Stimulated activated CD8-positive, alpha-beta memory T cell treated with anti-CD3 and anti-CD28 coated beads, Interleukin-12 subunit alpha, Interleukin-12 subunit beta, amount 100 ng/mL, for 1 hour (primary cell): Measurements from ENCODE around the gene RBM3.

ENCODE experiments used
- DNase-seq: peaks from one replicate; pipeline ENCODE4 v3.0.0-alpha.2; 2020; ENCODE audit warnings: low read depth

Gene RBM3

DNA sequence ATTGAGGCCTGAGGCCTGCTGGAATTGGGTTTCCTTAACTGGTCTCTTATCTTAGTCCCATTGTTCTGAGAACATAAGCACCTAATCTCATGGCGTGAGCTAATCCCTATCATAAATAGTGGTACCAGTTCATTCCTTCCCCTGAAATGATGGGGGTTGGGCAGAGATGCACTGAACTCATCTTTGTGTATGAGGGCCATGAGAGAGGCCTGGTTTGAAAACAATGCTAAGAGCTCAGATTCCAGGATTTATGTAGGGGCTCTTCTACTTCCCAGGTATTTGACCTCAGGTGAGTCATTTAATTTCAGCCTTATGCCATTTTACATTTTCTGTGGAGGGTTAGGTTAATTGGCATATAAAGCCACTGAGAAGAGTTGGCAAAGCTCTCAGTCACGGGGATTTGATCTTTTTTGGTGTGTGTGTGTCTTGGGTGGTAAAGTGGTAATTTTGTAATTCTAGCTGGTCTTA is 4.4 kb downstream of the RBM3 start:
- no peak for DNase-seq

DNA sequence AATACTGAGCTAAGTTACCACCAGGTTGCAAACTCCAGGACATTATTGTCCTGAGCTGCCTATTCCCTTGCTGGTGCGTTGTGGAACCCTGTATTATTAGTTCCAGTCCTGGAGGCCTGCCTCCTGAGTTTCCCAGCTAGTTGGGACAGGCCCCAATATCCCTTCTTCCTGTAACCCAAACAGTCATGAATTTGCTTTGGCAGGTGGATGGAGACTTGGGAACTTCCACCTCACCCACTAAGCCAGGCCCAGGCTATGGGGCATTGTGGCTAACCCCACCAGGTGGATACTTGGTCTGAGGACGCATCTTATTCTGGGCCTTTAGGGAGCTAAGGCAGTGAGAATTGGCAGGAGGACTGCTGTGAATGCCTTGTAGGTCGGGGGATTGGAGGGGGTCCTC is 5.0 kb downstream of the RBM3 start:
- DNase-seq: no peak

DNA sequence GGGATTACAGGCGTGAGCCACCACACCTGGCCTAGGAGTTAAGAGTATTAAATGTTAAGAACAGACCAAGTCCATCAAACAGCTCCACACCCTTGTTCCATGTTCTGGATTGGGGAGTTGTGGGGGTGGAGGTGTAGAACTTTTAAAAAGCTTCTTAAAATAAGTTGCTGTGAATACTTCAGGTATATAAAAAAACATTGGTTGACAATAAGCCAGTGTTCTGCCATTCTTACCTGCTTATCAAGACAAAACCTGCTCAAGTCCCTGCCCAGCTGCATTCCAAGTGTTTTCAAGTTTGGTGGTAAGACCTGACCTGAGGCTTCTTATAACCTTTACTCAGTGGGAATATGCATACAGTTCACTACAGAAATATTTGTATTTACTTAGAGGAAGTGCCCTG is 6.4 kb downstream of the RBM3 start:
- no peak for DNase-seq

DNA sequence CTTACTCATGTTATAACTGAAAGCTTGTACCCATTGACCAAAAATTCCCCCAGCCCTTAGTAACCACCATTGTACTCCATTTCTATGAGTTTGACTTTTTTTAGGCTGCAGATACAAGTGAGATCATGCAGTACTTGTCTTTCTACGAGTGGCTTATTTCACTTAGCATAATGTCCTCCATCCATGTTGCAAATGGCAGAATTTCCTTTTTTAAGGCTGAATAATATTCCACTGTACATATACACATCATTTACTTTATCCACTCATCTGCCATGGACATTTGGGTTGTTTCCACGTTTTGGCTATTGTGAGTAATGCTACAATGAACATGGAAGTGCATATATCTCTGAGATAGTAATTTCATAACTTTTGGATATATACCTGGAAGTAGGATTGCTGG is 10.4 kb downstream of the RBM3 start:
- DNase-seq: no peak

DNA sequence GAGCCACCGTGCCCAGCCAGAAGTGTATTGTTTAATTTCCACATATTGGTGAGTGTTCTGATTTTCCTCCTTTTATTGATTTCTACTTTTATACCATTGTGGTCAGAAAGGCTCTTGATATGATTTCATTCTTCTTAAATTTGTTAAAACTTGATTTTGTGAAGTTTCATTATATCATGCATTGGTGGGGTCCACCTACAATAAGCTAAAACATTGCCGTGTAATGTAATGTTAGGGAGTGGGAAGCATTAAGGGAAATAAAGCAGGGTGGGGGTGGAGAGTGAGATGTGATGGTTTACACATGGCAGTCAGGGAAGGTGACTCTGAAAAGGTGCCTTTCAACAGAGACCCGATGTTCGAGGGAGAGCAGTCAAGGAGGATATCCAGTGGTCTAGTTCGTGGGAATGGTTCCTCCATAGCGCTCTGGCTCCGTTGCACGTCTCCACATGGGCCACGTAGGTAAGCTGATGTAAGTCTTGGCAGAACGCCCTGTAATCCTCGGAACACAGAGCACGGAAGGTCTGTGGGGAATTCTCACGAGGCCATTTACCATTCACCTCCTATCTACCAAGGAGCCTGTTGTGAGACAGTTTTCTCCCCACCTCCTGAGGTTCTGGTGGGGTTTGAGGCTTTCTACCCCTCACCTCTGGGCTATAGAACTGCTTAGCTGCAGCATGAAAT is 15.3 kb downstream of the RBM3 start:
- DNase-seq: no peak

DNA sequence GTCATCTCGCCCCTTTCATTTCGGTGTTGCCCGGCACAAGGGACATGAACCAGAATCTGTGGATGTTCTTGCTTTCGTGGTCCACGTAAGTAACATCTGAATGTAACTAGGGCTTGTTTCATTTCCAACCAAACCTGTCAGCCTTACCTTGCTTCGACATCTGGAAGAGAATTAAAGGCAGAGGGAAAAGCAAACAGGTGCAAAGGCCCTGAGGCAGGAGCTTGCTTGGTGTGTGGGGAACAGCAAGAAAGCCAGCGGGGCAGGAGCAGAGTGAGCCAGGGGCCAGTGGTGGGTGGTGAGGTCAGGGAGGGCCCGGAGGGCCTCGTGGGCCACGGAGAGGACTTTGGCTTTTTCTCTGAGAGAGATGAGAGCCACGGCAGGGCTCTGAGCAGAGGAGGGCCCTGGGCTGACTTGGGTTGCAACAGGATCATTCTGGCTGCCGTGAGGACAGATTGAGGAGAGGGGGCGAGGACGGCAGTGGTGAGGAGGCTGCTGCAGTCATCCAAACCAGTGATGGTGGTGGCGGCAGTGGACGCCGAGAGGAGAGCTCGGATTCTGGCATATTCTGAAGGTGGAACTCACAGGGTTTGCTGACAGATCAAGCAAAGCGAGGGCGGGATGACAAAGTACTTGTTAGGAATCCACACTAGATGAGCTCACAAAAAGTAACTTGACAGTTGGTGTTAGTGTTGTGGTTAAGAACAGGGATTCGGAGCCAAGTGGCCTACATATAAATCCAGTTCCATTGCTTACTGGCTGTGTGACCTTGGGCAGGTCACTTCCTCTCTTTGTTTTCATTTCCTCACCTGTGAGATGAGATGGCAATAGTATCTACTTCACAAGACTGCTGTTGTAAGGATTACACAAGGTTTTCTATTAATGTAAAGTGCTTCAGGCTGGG is 16.2 kb downstream of the RBM3 start:
- DNase-seq: no peak

DNA sequence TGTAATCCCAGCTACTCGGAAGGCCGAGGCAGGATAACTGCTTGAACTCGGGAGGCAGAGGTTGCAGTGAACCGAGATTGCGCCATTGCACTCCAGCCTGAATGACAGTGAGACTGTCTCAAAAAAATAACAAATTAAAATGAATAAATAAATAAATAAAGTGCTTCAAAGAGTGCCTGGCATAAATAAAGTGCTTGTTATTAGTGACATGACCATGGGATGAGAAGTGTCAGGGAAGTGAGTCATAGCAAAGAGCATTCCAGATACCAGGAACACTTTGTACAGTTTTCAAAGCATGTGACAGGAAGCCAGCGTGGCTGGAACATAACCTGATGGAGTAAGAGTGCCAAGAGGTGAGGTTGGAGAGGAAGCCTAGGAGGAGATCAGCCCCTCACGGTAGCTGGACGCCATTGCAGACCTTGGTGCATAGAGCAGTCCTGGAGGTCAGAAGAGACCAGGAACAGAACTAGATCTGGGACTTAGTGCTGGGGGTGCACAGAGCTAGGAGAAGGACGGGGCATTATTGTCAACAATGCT is 17.0 kb downstream of the RBM3 start:
- DNase-seq: no peak

DNA sequence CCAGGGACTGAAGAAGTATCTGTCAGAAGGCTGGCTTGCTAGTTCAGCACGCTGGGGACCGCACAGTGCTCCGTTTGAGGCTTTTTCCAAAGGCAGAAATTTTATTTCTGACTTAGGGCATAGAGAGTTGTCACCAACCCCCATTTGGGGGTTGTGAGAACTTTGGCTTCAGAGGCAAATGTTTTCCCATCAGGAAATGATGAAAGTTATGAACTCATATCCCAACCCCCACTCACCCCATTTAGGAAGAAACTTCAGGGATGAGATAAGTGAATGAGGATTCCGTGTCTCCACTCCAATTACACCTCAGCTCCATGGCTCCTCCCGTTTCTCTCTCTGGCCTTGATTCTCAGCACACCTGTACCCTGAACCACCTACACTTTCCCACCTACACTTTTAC is 18.7 kb downstream of the RBM3 start:
- no peak for DNase-seq

DNA sequence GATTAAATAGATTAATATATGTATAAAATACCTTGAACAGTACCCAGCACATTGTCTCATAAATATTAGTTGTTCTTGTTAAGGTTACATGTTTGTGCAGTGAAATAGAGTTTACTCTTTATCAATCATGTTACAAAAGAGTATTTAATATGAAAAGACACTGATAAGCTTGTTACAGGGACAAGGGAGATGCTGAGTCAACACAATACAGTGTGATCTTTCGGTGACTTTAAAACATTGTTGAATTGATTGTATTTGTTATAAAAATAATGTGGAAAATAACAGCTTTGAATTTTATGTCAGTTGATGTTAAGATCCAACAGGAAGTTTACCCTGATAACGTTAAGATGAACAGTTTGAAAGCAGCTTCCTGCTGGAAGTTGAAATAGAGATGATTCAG is 21.6 kb downstream of the RBM3 start:
- no peak for DNase-seq

DNA sequence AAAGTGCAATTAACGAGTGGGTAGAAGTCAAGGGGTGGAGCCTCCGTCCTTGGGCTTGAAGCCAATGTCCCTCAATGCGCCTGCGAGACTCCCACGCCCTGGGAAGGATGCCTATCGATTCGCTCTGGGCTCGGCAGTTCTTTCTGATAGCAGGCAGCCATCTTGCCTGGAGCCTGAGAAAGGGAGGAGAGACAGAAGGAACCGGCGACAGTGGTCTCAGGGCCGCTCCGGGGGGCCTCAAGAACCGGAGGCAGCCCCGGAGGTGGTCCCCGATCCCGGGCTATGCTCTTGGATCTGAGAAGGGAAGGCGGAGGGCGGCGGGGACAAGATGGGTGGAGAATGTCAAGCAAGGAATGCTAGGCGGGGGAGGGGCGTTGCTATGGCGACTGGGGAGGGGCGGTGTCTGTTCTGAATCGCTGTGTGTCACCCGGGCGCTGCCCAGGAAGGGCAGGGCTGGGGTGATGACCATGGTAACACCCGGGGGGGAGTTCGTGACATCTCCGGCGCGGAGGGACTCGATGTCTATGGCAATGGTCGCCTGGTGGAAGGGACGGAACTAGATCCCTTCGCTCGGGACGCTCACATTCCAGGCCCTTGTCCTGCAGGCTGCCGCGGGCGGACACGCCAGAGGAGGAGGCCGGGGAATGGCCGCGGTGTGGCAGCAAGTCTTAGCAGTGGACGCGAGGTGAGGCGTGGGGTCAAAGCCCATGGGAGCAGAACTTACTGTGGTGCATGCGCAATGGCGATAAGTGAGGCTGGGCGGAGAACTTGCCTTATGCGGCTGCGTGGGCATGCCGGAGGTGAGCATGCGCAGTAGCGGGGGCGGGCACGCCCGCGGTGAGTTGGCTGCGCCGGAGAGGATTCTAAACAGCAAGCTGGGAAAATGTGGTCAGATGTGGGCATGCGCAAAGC is 23.3 kb downstream of the RBM3 start, which contains the start of gene WDR13:
WDR13 (plus strand) TSS at position 140 of the 912 bp plus-strand sequence; CDS start at position 645, 505 bp downstream.
- DNase-seq: peak; percentile 83

DNA sequence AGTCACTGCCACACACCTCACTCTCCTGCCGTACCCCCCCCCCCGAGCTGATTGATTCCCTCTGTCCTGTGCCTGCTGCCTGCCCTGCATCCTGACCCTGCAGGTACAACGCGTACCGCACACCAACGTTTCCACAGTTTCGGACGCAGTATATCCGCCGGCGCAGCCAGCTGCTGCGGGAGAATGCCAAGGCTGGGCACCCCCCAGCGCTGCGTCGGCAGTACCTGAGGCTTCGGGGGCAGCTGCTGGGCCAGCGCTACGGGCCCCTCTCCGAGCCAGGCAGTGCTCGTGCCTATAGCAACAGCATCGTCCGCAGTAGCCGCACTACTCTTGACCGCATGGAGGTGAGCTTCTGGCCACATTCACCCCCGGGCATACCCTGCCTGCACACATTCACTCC is 24.3 kb downstream of the RBM3 start:
- DNase-seq: no peak

DNA sequence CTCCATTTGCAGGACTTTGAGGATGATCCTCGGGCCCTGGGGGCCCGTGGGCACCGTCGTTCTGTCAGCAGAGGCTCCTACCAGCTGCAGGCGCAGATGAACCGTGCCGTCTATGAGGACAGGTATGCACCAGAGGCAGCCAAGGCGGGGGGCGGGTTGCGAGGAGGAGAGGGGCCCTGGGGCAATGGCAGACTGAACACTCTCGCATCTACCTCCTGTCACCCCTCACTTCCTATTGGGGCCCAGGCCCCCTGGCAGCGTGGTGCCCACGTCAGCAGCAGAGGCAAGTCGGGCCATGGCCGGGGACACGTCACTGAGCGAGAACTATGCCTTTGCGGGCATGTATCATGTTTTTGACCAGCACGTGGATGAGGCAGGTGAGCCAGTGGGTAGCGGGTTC is 25.1 kb downstream of the RBM3 start:
- no peak for DNase-seq

DNA sequence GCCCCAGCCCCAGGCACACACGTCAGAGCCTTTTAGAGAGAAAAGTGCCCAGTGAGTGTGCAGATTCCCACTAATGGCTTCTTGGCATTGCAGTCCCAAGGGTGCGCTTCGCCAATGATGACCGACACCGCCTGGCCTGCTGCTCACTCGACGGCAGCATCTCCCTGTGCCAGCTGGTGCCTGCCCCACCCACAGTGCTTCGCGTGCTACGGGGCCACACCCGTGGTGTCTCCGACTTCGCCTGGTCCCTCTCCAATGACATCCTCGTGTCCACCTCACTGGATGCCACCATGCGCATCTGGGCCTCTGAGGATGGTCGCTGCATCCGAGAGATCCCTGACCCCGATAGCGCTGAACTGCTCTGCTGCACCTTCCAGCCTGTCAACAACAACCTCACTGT is 25.9 kb downstream of the RBM3 start:
- no peak for DNase-seq

DNA sequence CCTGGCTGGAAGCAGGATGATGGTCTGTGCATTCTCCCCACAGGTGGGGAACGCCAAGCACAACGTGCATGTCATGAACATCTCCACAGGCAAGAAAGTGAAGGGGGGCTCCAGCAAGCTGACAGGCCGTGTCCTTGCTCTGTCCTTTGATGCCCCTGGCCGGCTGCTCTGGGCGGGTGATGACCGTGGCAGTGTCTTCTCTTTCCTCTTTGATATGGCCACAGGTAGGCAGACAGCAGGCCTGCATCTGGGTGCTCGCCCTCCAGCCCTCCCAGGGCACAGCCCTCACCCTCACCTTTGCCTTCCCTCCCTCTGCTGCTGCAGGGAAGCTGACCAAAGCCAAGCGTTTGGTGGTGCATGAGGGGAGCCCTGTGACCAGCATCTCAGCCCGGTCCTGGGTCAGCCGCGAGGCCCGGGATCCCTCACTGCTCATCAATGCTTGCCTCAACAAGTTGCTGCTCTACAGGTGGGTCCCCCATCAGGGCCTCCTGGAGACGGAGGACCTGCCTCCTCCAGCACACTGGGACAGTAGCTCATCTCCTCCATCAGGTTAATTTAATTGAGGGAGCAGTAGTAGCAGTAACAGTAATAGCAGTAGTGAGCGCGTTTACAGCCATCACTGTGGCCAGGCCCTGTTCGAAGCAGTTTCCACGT is 27.6 kb downstream of the RBM3 start:
- DNase-seq: no peak

DNA sequence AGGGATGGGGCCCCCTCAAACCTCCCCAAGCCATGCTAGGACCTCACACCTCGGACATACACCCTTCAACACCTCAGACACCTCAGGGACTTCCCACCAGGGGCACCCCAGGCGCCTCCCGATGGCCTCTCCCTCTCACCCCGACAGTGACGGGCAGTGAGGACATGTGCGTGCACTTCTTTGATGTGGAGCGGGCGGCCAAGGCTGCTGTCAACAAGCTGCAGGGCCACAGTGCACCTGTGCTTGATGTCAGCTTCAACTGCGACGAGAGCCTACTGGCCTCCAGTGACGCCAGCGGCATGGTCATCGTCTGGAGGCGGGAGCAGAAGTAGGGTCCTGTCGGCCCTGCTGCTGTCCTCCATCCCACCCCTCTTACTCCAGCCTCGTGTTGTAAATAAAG is 30.4 kb downstream of the RBM3 start:
- DNase-seq: no peak

DNA sequence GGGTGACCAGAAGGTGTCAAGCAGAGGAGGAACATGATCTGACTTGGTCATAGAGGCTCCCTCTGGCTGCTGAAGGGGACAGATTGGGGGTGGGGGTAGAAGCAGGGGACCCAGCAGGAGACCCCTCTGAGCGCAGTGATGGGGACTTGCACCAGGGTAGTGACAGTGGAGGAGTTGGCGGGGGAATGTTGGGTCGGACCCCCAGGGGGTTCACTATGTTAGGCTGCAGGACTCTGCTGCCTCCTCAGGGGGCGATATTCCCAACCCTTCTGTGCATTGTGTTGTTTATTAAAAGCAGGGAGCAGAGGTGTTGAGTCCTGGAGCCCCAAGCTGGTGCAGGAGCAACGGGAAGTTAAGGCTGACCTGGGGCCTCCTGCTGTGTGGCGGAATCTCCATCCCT is 31.8 kb downstream of the RBM3 start:
- DNase-seq: no peak

DNA sequence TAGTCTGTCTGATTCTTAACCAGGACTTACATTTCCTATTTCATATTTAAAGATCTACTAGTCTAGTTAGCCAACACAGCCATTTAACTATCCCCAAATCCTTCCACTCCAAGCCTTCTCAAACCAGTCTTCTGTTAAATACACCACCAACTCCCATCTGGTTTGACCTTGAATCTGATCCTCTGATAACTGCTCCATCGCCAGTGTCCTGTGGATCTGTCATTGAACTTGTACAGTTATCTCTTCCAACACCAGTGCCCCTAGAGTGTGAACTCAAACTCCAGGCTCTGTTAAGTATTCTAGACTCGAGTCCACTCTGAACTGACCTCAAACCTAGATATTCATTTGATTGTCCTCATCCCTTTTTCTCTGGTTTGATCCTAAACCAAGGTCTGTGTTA is 37.4 kb downstream of the RBM3 start:
- DNase-seq: no peak

DNA sequence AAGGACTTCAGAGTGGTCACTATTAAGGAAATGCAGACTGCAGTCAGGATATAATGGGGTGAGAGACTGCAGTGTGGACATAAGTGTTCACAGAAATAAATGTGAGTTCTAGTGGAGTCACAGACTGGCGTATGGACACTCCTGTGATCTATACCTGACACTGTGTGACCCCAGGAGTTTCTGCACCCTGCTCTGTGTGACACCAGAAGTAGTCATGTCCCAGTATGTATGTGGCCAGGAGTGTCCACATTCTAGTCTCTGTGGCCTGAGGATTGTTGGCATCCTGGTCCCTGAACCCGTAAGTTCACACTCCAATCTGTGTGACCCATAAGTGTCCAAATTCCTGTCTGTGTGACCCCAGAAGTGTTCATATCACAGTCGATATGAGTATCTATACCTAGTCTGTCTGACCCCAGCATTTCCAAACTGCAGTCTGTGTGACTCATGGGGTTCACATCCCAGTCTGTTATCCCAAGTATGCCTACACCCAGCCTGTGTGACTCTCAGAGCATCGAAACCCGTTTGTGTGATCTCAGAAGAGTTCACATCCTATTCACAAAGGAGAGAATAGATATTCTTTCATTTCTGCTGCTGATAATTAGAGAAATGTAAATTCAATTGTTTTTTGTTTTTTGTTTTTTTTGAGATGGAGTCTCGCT is 39.3 kb downstream of the RBM3 start:
- no peak for DNase-seq

DNA sequence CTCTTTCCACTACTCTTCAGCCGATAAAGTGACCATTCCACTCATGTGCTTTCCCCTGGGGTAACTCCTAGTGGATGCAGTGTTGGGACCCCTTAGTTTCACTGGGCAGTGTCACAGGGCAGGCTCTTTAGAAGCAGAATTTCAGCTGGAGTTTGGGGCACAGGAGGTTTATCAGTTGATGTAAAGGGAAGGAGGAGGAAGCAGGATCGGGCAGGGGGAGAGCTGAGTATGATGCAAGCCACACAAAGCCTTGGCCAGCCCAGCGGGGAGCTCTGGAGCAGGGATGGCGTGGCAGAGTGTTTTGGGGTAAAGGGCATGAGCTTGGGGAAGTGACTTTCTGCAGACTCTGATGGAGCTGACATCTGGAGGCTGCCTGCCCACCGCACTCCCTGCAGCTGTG is 42.3 kb downstream of the RBM3 start:
- no peak for DNase-seq

DNA sequence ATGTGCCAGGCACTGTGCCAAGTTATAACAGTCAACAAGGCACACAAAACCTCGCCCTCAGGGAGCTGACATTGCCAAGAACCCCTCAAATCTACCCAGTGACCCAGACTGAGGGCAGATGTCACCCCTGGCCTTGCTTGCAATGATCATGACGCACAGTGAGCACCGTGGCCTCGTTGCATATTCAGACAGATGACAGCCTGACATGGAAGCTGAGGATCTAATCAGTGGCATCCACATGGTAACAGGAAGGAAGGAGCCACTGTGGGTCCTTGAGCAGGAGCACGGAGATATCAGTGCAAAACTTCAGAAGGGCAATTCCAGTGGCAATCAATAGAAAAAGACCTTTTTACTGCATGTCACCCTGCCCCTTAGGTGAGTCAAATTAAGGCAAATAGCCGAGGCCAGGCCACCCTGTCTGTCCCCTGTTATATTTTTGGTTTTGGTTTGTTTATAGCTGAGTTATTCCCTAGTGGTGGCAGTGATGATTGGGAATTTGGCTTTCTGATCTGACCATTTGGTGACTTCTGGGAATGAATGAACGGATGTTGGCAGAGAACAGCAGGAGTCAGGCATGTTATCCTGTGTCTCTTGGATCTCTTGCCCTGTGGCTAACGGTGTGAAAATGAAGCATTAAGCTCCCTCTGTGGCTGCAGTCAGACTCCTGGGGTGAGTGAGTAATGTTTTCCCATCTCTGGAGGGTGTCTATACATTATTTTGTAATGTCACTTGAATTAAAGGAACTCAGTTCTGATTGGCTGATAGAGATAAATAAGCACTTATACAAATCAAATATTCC is 43.5 kb downstream of the RBM3 start:
- DNase-seq: no peak
